DMS53 treated with DMSO at 0.1 percent for 48 hours (cell line): ENCODE data around the gene GAB2.

Source experiments
- DNase-seq: peaks from one replicate; lab custom pipeline; 2025; ENCODE audit not compliant: unreplicated experiment; lab: John Stamatoyannopoulos, UW

The GAB2 gene

DNA sequence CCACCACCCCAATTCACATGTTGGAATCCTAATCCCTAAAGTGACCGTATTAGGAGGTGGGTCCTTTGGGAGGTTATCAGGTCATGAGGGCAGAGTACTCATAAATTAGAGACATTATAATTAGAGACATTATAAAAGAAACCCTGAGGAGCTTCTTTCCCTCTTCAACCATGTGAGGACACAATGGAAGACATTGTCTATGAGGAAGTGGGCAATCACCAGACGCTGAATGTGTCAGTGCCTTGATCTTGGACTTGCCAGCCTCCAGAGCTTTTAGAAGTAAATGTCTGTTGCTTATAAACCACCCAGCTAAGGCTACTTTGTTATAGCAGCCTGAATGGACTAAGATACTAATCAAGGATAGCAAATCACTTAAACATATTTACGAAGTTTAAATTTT, 14.8 kb downstream of the GAB2 start:
- DNase-seq = no peak

DNA sequence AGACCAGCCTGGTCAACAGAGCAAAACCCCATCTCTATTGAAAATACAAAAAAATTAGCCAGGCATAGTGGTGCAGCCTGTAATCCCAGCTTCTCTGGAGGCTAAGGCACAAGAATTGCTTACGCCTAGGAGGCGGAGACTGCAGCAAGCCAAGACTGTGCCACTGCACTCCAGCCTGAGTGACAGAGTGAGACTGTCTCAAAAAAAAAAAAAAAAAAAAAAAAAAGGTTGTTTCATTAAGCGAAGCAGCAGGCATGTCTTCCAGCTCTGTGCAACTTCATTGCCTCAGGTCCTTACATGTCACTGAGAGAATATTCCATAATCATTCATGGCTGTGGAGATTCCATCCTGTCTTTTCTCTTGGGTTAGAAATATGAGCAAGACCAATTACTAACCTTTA, 16.9 kb downstream of the GAB2 start:
- DNase-seq = no peak

GRCh38 chr11:78400116-78400515, 17.5 kb downstream of the GAB2 start:
- no peak for DNase-seq

DNA sequence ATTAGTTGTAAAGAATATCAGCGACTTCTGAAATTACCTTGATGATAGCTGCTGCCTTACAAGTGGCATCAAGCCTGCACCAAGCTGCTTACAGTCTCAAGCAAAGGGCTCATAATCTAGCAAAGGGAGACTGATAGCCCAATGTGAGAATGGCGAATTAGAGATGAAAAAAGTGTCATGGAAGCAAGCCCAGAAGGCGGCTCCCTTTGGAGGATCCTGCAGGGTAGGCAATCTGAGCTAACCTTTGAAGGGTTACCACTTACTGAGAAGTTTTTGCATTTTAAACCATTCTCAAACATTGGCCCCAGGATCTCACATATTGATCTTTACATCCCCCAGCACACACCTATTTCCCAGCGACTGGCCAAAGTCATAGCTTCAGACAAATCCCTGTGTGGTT, 18.5 kb downstream of the GAB2 start:
- no peak for DNase-seq

DNA sequence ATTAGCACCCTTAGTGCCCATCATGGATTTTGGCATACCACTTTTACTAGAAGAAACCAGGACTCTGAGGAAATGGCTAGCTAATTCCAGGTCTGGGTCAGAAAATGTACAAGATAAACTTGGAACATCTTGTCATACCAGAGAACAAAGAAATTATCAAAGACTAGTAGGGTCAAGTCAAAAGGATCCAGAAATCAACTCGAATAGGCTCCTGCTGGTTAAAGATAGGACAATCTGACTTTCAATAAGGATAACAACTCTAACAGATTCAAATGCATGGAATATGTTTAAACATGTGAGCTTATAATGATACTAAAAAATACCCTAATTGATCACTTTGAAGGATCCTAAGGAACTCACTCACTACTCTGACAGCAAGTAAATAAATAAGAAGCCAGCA, 18.9 kb downstream of the GAB2 start:
- no peak for DNase-seq

DNA sequence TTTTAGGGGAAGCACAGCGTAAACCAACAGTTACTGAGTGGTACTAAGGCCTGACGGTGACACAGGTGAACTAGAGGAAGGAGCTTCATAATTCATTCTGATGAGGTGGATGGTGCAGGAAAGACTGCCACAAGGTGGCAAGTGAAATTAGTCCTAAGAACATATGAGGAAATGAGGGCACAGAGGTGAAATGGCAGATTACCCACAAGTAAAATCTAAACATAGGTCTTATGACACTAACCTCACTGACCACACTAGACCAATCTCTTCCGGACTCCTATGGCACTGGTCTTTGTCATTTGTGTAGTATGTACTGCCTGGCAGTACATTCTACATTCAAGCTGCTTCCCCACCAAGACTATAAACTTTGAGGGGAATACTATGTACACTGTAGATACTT, 20.2 kb downstream of the GAB2 start:
- no peak for DNase-seq

GRCh38 chr11:78395597-78395996, 22.0 kb downstream of the GAB2 start:
- DNase-seq = no peak

DNA sequence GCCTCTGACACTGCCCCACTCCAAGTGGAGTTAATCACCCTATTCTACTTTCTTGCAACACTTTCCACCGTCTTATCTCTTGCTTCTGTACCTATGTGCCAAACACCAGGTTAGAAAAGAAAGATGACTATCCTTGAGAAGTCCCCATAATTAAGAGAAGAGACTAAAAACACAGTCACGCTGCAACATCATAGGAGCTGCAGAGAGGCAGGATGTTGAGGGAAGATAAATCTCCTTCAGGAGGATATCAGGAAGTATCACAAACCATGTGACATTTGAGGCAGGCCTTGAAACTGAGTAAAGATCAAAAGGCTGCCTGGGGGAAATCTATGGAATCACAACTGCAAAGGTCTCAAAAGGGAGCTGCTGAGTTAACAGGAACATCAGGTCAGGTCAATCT, 24.8 kb downstream of the GAB2 start:
- no peak for DNase-seq

GRCh38 chr11:78391424-78391823, 26.2 kb downstream of the GAB2 start:
- DNase-seq = no peak

- no peak for DNase-seq
Measured at GRCh38 chr11:78390809-78391208, 26.8 kb downstream of the GAB2 start.

- DNase-seq = no peak
Measured at GRCh38 chr11:78386215-78386941, 31.2 kb downstream of the GAB2 start.

DNA sequence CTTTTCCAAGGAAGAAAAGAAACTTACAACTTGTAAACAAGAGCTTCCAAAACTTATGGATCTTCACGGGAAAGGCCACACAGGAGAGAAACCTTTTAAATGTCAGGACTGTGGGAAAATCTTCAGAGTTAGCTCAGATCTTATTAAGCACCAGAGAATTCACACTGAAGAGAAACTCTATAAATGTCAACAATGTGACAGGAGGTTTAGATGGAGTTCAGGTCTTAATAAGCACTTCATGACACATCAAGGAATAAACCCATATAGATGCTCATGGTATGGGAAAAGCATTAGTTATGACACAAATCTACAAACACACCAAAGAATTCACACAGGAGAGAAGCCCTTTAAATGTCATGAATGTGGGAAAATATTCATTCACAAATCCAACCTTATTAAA, 32.4 kb downstream of the GAB2 start:
- no peak for DNase-seq

DNA sequence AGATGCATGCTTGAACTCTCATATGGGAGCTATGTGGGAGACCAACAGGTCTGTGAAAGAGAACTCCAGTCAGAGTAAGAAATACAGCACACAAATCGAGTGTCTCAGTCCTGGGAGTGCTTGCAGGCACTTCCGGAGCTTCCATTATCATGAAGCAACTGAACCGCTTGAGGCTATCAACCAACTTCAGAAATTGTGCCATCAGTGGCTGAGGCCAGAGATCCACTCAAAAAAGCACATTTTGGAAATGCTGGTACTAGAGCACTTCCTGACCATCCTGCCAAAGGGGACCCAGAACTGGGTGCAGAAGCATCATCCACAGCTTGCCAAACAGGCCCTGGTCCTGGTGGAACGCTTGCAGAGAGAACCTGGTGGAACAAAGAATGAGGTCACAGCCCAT, 33.4 kb downstream of the GAB2 start:
- no peak for DNase-seq

- DNase-seq = no peak
Measured at GRCh38 chr11:78381865-78382264, 35.8 kb downstream of the GAB2 start.

DNA sequence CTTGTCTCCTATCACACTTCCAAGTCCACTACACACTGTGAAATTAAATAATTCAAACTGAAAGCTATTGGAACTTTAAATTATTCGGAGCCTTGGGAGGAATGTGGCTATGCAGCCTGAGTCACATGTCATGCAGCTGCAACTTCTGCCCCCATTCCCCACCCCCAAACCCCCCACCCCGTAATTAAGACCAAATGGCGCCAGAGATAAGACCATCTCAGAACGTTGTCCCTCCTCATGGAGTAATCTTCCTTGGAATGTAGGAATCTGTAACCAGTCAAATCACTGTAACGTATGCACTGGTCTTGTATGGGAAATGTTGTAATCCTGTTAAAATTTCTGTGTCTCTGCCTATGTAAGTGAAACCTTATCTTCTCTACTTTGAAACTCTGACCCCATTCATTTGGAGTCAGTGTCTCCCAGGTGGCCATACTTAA, 37.0 kb downstream of the GAB2 start:
- no peak for DNase-seq

- no peak for DNase-seq
Measured at GRCh38 chr11:78379039-78379670, 38.5 kb downstream of the GAB2 start.

DNA sequence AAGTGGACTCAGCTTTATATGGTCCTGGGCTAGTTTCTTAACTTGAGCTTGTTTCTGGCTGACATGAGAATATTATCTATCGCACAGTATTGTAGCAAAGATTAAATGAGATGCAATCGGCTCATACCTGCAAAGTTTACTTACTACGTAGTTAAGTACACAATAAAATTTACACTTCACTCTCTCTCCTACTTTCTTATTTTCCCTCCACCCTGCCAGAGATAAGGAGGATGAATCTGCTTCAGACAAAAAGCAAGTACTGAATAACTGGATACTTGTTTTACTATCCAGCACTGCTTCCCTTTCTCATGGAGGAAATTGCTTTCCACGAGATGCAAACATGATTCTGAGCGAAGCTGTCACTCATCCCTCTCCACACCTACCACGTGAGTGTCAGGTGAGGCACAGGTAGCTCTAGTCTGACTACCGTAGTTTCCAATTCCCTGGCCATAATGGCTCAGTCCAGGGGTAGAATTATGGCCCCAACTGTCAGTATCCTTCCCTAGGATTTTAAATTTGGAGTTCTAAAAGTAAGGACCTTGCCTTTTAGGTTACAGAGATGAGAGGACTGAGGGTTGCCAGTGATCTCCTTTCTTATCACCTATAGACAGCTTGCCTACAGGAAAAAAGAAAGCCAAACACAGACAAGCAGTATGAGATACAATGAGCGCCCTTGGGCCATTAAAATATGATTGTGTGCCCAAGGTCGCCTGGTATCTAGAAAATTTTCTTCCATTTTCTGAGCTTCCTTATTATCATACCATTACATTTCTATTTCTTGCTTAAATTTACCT, 39.8 kb downstream of the GAB2 start:
- no peak for DNase-seq

- no peak for DNase-seq
Measured at GRCh38 chr11:78376858-78377257, 40.8 kb downstream of the GAB2 start.

DNA sequence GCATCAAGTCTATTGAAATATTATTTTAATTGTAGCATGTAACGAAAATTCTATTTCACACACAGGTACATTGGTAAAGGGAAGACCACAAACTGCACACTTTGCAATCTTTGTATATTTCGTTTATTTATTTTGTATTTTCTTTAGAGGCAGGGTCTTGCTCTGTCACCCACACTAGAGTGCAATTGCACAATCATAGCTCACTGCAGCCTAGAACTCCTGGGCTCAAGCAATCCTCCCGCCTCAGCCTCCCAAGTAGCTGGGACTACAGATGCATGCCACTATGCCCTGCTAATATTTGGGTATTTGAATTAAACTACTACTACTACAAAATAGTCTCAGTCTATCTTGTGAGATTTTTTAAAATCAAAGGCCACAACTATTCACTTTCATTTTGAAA, 42.7 kb downstream of the GAB2 start:
- DNase-seq = no peak

- DNase-seq = no peak
Measured at GRCh38 chr11:78373689-78374088, 43.9 kb downstream of the GAB2 start.

DNA sequence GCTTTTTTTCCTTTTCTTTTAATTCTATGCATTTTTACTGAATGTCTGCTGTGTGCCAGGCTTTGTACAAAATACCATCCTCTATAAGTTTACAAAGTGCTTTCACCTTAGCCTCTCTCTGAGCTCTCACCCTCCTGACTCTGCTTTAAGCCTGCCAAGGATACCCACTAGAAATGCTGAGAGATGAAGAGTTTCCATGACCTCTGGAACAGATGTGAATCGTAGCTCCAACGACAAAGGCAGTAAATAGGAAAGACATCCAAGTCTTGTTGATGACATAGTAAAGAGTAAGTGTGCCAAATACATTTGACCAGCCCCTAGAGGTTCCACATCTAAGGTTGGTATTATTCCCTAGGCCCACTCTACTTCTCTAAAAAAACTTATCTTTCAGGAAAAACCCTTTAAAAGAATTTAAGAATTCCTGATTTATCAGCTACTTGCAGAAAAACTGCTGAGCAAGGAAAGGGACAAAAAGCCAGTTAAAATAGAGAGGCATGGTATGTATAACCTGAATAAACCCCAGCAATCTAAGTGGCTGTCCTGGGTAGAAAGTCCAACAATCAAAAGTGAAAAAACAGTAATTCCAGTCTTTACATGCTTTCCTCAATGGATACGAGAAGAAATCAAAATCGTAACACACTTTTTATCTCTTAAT, 45.4 kb downstream of the GAB2 start:
- DNase-seq = no peak
